HG02588 (cell line): ENCODE data around the gene GPR157.
"Not testable (repeated sequence)": the region's sequence is repeated elsewhere in the genome, so short reads cannot be mapped to it uniquely, and the experiment has no call there.

Source experiments
- ATAC-seq: cut with Tn5 transposase; IDR thresholded peaks from one replicate; pipeline ENCODE4 v1.9.1; 2021; ENCODE audit warnings: mild to moderate bottlenecking, moderate library complexity; ENCODE audit not compliant: unreplicated experiment

GPR157 gene

GRCh38 chr1:9119745-9120144 is 9.2 kb downstream of the GPR157 start:
- peak; percentile 53 for ATAC-seq

GRCh38 chr1:9118186-9118585 is 10.7 kb downstream of the GPR157 start:
- no peak for ATAC-seq

- no peak for ATAC-seq
Measured at GRCh38 chr1:9115351-9116205, 13.3 kb downstream of the GPR157 start.

GRCh38 chr1:9112961-9113880 is 15.7 kb downstream of the GPR157 start:
- ATAC-seq = no peak

GRCh38 chr1:9111957-9112356 is 16.9 kb downstream of the GPR157 start:
- no peak for ATAC-seq

- no peak for ATAC-seq
Measured at GRCh38 chr1:9111357-9111691, 17.6 kb downstream of the GPR157 start.

GRCh38 chr1:9110669-9111356 is 18.1 kb downstream of the GPR157 start:
- ATAC-seq = no peak

GRCh38 chr1:9108056-9108665 is 20.7 kb downstream of the GPR157 start:
- no peak for ATAC-seq

- ATAC-seq = no peak
Measured at GRCh38 chr1:9107136-9107535, 21.8 kb downstream of the GPR157 start.

- ATAC-seq = no peak
Measured at GRCh38 chr1:9106286-9106685, 22.6 kb downstream of the GPR157 start.

- ATAC-seq = no peak
Measured at GRCh38 chr1:9105336-9105867, 23.5 kb downstream of the GPR157 start.

- no peak for ATAC-seq
Measured at GRCh38 chr1:9101510-9102146, 27.3 kb downstream of the GPR157 start.

GRCh38 chr1:9100471-9101043 is 28.3 kb downstream of the GPR157 start:
- ATAC-seq = no peak

- no peak for ATAC-seq
Measured at GRCh38 chr1:9099555-9099954, 29.3 kb downstream of the GPR157 start.

- no peak for ATAC-seq
Measured at GRCh38 chr1:9097947-9098705, 30.8 kb downstream of the GPR157 start.

GRCh38 chr1:9095818-9096217 is 33.1 kb downstream of the GPR157 start:
- ATAC-seq = no peak

GRCh38 chr1:9093996-9094595 is 34.8 kb downstream of the GPR157 start:
- ATAC-seq = not testable (repeated sequence)

- ATAC-seq = no peak
Measured at GRCh38 chr1:9093581-9093980, 35.3 kb downstream of the GPR157 start.

- ATAC-seq = no peak
Measured at GRCh38 chr1:9093091-9093490, 35.8 kb downstream of the GPR157 start.
